ENCODE results near the gene CHST9. TPM values are rescaled to one million over a fixed set of nuclear protein-coding genes. Genes with fewer than 3 reads are reported as not detected.

Gene CHST9
- total and polyA plus RNA-seq, 9 of the 15 experiments (the other 6 are each of a cell fraction or from before 2014, with no cell fraction given) = not detected

- TF ChIP-seq GTF2B (IDR thresholded peaks at IDR 0.05; ENCODE audit: extremely low read depth, insufficient read length) = no peak
- TF ChIP-seq SMARCE1 (IDR thresholded peaks at IDR 0.05) = no peak
- TF ChIP-seq ETV5 (CRISPR knock-in tag; IDR thresholded peaks at IDR 0.05; ENCODE audit: low read depth) = no peak
- TF ChIP-seq SP2 (IDR thresholded peaks at IDR 0.05; ENCODE audit: extremely low read depth, low read depth, low read length, poor library complexity, severe bottlenecking) = no peak
- TF ChIP-seq ZNF175 (CRISPR knock-in tag; IDR thresholded peaks at IDR 0.05; ENCODE audit: low read depth) = no peak
- no peak for TF ChIP-seq SP1 (CRISPR knock-in tag; IDR thresholded peaks at IDR 0.05)
- no peak for TF ChIP-seq ZNF609 (CRISPR knock-in tag; IDR thresholded peaks at IDR 0.05; ENCODE audit: borderline replicate concordance)
- TF ChIP-seq MTA1 (IDR thresholded peaks at IDR 0.05; ENCODE audit: borderline replicate concordance) = no peak
- no peak for TF ChIP-seq ZKSCAN1 (IDR thresholded peaks at IDR 0.05; ENCODE audit: low read depth, low read length)
- TF ChIP-seq JUND (IDR thresholded peaks at IDR 0.05; ENCODE audit: borderline replicate concordance, low read depth, low read length) = no peak
- no peak for TF ChIP-seq JUND (tag; IDR thresholded peaks at IDR 0.05; ENCODE audit: borderline replicate concordance, low read depth, low read length)
- no peak for TF ChIP-seq MAFF (IDR thresholded peaks at IDR 0.05; ENCODE audit: low read length)
- TF ChIP-seq ZBTB17 (CRISPR knock-in tag; IDR thresholded peaks at IDR 0.05) = no peak
- BruUV-seq (replicated peaks) = no TSS peak
- intact Hi-C loops (cut with micrococcal nuclease) (no loop called here), in situ Hi-C loops (cut with MboI) (no loop called here)
- Histone ChIP-seq H3K27ac (ENCODE audit: extremely low read depth, low read depth, low read length) (no peak overlapping the region), H3K9me3 (replicated peaks; ENCODE audit: control insufficient read depth, insufficient read depth, low read depth, low read length) (no peaks in the 10 kb centered on the region), H4K20me1 (replicated peaks; ENCODE audit: control insufficient read depth, insufficient read depth, low read length) (no peaks in the 10 kb centered on the region), H3K79me2 (ENCODE audit: control insufficient read depth, insufficient read depth, low read length) (no peaks in the 10 kb centered on the region), H3K27me3 (ENCODE audit: control insufficient read depth in 2 of 2, insufficient read depth in 2 of 2, low read length in 2 of 2) (no peaks in the 10 kb centered on the region), H3K36me3 (ENCODE audit: control insufficient read depth, insufficient read depth, low read length) (no peaks in the 10 kb centered on the region), H2AFZ (ENCODE audit: low read depth, low read length) (no peak overlapping the region), H3K4me1 (replicated peaks in 1 of 2; ENCODE audit: control insufficient read depth in 2 of 2, insufficient read depth in 2 of 2, low read length in 2 of 2) (no peaks in the 10 kb centered on the region), H3K9me1 (ENCODE audit: control insufficient read depth, insufficient read depth, low read length) (no peaks in the 10 kb centered on the region), H3K4me2 (ENCODE audit: insufficient read depth, low read length) (no peak overlapping the region), H3K9ac (ENCODE audit: insufficient read depth in 1 of 2, low read depth in 2 of 2, low read length in 2 of 2) (no peak overlapping the region), H3K4me3 (no peak overlapping the region)
- POLR2A ChIA-PET = no interaction called here
- CTCF ChIA-PET (ENCODE audit: low intra/inter-chr PET ratio) = no interaction called here
- WGBS (ENCODE audit: insufficient coverage, low coverage, missing lambda C conversion rate) = 0% methylated on average over 1 of the region's 1 CpG
- DNase-seq (ENCODE audit: extremely low read depth in 1 of 4, low spot score in 3 of 4) (no peak), ATAC-seq (no peak), FAIRE-seq (no peak)
Measured at GRCh38 chr18:27138079-27138478, 47.0 kb downstream of the CHST9 start.
